ENCODE data around the gene DMAP1. TPM values are rescaled to one million over a fixed set of nuclear protein-coding genes. Genes with fewer than 3 reads are reported as not detected.

The DMAP1 gene
- total RNA-seq, 2 experiments from 2014 or later, result 53.4 to 56.9 TPM

- Histone ChIP-seq H3K4me3 (ENCODE audit: low read length) (no peak overlapping the region), H3K4me1 (ENCODE audit: insufficient read depth, low read length) (no peaks in the 10 kb centered on the region), H3K36me3 (ENCODE audit: insufficient read depth, low read length) (peaks cover under 1% of the 10 kb centered on the region), H3K27me3 (ENCODE audit: control insufficient read depth in 1 of 2, insufficient read depth in 2 of 2, low read length in 2 of 2) (no peaks in the 10 kb centered on the region), H3K9me3 (ENCODE audit: control insufficient read depth in 1 of 2, insufficient read depth in 1 of 2, low read length in 2 of 2) (no peaks in the 10 kb centered on the region), H3K27ac (ENCODE audit: low read depth in 1 of 2, low read length in 2 of 2) (no peak overlapping the region)
- TF ChIP-seq, protein P1, sequence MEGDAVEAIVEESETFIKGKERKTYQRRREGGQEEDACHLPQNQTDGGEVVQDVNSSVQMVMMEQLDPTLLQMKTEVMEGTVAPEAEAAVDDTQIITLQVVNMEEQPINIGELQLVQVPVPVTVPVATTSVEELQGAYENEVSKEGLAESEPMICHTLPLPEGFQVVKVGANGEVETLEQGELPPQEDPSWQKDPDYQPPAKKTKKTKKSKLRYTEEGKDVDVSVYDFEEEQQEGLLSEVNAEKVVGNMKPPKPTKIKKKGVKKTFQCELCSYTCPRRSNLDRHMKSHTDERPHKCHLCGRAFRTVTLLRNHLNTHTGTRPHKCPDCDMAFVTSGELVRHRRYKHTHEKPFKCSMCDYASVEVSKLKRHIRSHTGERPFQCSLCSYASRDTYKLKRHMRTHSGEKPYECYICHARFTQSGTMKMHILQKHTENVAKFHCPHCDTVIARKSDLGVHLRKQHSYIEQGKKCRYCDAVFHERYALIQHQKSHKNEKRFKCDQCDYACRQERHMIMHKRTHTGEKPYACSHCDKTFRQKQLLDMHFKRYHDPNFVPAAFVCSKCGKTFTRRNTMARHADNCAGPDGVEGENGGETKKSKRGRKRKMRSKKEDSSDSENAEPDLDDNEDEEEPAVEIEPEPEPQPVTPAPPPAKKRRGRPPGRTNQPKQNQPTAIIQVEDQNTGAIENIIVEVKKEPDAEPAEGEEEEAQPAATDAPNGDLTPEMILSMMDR (IDR thresholded peaks at IDR 0.05), result no peak
- H3K27ac Mint-ChIP-seq, result no peak overlapping the region
- no peaks in the 10 kb centered on the region for H3K27me3 Mint-ChIP-seq
- intact Hi-C loops (cut with DNase I, micrococcal nuclease), result no loop called here
- H3K4me1 Mint-ChIP-seq (ENCODE audit: low read depth), result no peaks in the 10 kb centered on the region
- DNase-seq (no peak), ATAC-seq (ENCODE audit: poor library complexity) (no peak)
- POLR2A ChIA-PET, result no interaction called here
- no peak overlapping the region for H3K4me3 Mint-ChIP-seq
- peaks cover 18% of the 10 kb centered on the region for H3K36me3 Mint-ChIP-seq (ENCODE audit: low read depth)
- CTCF ChIA-PET, result no interaction called here
- H3K9me3 Mint-ChIP-seq, result no peaks in the 10 kb centered on the region
These were observed 38.2 kb downstream of the DMAP1 start for GRCh38 chr1:44251486-44251885.

GRCh38 chr1:44251989-44252671 is 38.9 kb downstream of the DMAP1 start:
- TF ChIP-seq, protein P1 (IDR thresholded peaks at IDR 0.05), result no peak
- no peaks in the 10 kb centered on the region for H3K4me1 Mint-ChIP-seq (ENCODE audit: low read depth)
- no peak overlapping the region for H3K27ac Mint-ChIP-seq
- Histone ChIP-seq H3K36me3 (ENCODE audit: insufficient read depth, low read length) (peaks cover 3% of the 10 kb centered on the region), H3K27me3 (ENCODE audit: control insufficient read depth in 1 of 2, insufficient read depth in 2 of 2, low read length in 2 of 2) (no peaks in the 10 kb centered on the region), H3K4me1 (ENCODE audit: insufficient read depth, low read length) (no peaks in the 10 kb centered on the region), H3K4me3 (ENCODE audit: low read length) (no peak overlapping the region), H3K27ac (ENCODE audit: low read depth in 1 of 2, low read length in 2 of 2) (no peak overlapping the region), H3K9me3 (ENCODE audit: control insufficient read depth in 1 of 2, insufficient read depth in 1 of 2, low read length in 2 of 2) (no peaks in the 10 kb centered on the region)
- DNase-seq, result no peak
- intact Hi-C loops (cut with DNase I, micrococcal nuclease), result no loop called here
- ChIA-PET POLR2A (no interaction called here), CTCF (no interaction called here)
- no peaks in the 10 kb centered on the region for H3K27me3 Mint-ChIP-seq
- no peaks in the 10 kb centered on the region for H3K9me3 Mint-ChIP-seq
- H3K36me3 Mint-ChIP-seq (ENCODE audit: low read depth), result peaks cover 13% of the 10 kb centered on the region
- ATAC-seq (ENCODE audit: poor library complexity), result no peak
- H3K4me3 Mint-ChIP-seq, result no peak overlapping the region

- Mint-ChIP-seq H3K36me3 (ENCODE audit: low read depth) (peaks cover 8% of the 10 kb centered on the region), H3K27ac (no peak overlapping the region), H3K27me3 (no peaks in the 10 kb centered on the region), H3K4me1 (ENCODE audit: low read depth) (no peaks in the 10 kb centered on the region), H3K9me3 (no peaks in the 10 kb centered on the region), H3K4me3 (no peak overlapping the region)
- ChIA-PET POLR2A (no interaction called here), CTCF (no interaction called here)
- intact Hi-C loops (cut with DNase I, micrococcal nuclease), result no loop called here
- ATAC-seq (ENCODE audit: poor library complexity), result no peak
- Histone ChIP-seq H3K4me3 (ENCODE audit: low read length) (no peak overlapping the region), H3K27ac (ENCODE audit: low read depth in 1 of 2, low read length in 2 of 2) (no peak overlapping the region), H3K9me3 (ENCODE audit: control insufficient read depth in 1 of 2, insufficient read depth in 1 of 2, low read length in 2 of 2) (no peaks in the 10 kb centered on the region), H3K36me3 (ENCODE audit: insufficient read depth, low read length) (peaks cover 5% of the 10 kb centered on the region), H3K4me1 (ENCODE audit: insufficient read depth, low read length) (no peaks in the 10 kb centered on the region), H3K27me3 (ENCODE audit: control insufficient read depth in 1 of 2, insufficient read depth in 2 of 2, low read length in 2 of 2) (no peaks in the 10 kb centered on the region)
- TF ChIP-seq, protein P1 (IDR thresholded peaks at IDR 0.05), result no peak
- DNase-seq, result no peak
These were observed 41.2 kb downstream of the DMAP1 start for GRCh38 chr1:44254392-44254910.

All from CD4-positive, alpha-beta T cell (primary cell).